CD4-positive, alpha-beta T cell treated with Interleukin-21 for 1 hour (primary cell): ENCODE measurements around the gene IDH3G.
A peak's percentile ranks its signal among the peaks of the same experiment; 100 is the strongest.
"Not testable (repeated sequence)": the region's sequence is repeated elsewhere in the genome, so short reads cannot be mapped to it uniquely, and the experiment has no call there.

Experiments used
- DNase-seq: peaks from one replicate; pipeline ENCODE4 v3.0.0-alpha.2; 2020

IDH3G gene

GRCh38 chrX:153771415-153772315 is 22.5 kb downstream of the IDH3G start:
- DNase-seq = no peak

- no peak for DNase-seq
Measured at GRCh38 chrX:153770601-153771414, 23.4 kb downstream of the IDH3G start.

DNA sequence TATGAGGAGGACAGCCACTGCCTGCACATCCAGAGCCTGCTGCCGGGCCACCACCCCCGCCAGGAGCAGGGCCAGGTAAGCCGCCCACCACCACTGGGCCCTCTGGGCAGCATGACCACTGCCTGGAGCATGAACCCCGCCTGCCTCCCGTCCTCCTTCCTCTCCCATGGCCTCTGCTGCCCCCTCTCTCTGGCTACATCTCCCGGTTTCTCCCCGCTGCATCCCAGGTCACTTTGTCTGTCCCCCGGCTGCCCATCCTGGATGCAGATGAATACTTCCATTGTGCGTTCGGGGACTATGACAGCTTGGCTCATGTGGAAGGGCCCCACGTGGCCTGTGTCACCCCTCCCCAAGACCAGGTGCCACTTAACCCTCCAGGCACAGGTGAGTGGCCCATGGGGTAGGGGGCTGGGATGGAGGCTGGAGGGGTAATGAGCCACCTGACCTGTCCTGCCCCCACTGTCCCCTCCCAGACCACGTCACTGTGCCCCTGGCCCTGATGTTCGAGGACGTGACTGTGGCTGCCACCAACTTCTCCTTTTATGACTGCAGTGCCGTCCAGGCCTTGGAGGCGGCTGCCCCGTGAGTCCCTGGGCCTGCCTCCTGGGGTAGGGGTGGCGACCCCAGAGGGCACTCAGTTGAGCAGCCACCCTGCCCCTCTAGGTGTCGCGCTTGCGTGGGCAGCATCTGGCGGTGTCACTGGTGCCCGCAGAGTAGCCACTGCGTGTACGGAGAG is 24.1 kb downstream of the IDH3G start:
- no peak for DNase-seq

DNA sequence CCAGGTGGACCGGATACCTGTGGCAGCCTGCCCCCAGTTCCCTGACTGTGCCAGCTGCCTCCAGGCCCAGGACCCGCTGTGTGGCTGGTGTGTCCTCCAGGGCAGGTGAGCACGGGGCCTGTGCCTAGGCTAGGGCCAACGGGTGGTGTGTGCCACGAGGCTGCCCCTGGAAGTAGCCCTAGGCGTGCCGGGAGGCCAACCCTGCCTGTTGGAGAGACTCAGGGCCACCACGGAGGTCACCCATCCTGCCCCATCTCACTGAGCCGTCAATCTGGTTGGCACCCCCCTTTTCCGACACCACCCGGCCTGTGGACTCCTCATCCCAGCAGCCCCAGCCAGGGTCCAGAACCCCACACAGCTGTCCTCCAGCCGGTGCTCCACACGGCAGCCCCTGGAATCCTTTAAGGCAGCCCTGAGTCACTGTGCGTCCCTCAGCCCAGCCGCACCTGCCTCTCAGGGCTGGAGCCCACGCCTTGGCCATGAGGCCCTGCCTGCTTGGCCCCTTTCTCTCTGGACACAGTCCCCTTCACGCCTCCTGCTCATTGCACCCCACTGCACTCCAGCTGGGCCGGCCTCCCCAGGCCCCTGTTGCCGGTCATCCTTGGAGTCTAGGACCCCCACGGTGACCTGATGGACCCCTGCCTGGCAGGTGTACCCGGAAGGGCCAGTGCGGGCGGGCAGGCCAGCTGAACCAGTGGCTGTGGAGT is 24.9 kb downstream of the IDH3G start:
- DNase-seq = no peak

- no peak for DNase-seq
Measured at GRCh38 chrX:153768311-153769157, 25.6 kb downstream of the IDH3G start.

DNA sequence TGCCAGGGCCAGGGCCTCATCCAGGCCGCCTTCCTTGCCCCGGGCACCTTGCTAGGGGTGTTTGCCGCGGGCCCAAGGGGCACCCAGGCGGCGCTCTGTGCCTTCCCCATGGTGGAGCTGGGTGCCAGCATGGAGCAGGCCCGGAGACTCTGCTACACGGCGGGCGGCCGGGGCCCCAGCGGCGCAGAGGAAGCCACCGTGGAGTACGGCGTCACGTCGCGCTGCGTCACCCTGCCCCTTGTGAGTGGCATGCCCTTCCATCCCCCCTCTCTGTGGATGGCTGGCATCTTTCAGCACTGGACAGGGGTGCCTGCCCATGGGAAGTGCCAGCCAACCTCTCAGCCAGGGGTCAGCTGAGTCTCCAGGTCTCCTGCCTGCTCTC is 26.5 kb downstream of the IDH3G start:
- no peak for DNase-seq

DNA sequence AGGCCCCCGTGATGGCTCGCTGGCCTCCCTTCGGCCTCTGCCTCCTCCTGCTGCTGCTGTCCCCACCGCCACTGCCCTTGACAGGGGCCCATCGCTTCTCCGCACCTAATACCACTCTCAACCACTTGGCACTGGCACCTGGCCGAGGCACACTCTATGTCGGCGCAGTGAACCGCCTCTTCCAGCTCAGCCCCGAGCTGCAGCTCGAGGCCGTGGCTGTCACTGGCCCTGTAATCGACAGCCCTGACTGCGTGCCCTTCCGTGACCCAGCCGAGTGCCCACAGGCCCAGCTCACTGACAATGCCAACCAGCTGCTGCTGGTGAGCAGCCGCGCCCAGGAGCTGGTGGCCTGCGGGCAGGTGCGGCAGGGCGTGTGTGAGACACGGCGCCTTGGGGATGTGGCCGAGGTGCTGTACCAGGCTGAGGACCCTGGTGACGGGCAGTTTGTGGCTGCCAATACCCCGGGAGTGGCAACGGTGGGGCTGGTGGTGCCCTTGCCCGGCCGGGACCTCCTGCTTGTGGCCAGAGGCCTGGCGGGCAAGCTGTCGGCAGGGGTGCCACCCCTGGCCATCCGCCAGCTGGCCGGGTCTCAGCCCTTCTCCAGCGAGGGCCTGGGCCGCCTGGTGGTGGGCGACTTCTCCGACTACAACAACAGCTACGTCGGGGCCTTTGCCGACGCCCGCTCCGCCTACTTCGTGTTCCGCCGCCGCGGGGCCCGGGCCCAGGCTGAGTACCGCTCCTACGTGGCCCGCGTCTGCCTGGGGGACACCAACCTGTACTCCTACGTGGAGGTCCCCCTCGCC is 27.1 kb downstream of the IDH3G start:
- no peak for DNase-seq

- DNase-seq = no peak
Measured at GRCh38 chrX:153766098-153766817, 27.9 kb downstream of the IDH3G start.

- DNase-seq = no peak
Measured at GRCh38 chrX:153765138-153766079, 28.8 kb downstream of the IDH3G start.

DNA sequence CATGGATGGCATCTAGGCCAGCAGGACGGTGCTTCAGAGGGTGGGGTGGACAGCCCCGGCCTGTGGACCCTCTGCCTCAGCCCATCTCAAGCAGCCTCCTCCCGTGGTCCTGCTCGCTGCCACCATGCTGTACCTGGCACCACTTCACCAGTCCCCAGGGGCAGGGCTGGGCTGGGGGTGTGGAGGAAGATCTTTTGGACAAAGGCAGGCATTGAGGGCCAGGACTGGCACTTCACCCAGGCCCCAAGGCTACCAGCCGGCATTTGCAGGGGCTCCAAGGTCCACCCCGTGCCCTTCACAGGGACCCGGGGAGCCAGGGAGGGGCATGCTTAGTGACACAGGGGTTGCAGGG is 29.4 kb downstream of the IDH3G start:
- DNase-seq = no peak

DNA sequence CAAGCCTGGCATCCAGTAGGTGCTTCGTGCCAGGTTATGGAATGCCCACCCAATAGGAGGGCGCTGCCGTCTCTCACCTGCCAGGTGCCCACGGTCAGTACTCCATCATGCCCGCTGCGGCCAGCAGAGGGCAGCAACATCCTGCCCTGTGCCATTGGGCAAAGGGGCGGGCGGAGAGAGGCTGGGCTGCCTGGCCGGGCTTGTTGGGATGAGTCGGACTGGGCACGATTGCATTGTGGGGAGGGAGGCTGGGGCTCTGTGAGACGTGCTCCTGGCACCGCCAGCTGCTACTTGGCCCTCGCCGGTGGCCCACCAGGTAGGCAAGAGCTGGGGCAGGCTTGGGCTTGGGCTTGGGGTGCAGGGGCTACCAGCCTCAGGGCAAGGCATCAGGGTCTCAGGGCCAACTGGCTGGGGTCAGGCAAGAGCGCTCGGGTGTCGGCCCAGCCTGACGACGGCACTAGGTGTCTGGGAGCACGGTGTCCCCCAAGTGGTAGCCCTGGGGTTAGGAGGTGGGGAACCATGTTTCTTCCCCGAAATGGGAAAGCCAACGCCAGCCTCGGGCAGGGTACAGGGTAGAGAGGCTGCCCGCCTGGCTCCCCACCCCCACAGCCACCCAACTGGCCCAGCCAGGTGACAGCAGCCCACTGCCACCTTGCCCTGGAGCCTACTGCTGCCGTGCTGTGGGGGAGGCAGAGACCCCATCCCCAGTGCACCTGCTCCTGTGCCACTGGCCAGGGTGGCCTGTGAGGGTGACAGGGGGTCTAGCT is 30.0 kb downstream of the IDH3G start, which contains the start of gene PLXNB3:
PLXNB3 (plus strand) TSS at position 261 of the 767 bp plus-strand sequence. CDS start 1,287 bp downstream, outside the sequence.
- peak; percentile 76 for DNase-seq

- no peak for DNase-seq
Measured at GRCh38 chrX:153763298-153763932, 30.8 kb downstream of the IDH3G start.

- DNase-seq = no peak
Measured at GRCh38 chrX:153762626-153763173, 31.5 kb downstream of the IDH3G start.

DNA sequence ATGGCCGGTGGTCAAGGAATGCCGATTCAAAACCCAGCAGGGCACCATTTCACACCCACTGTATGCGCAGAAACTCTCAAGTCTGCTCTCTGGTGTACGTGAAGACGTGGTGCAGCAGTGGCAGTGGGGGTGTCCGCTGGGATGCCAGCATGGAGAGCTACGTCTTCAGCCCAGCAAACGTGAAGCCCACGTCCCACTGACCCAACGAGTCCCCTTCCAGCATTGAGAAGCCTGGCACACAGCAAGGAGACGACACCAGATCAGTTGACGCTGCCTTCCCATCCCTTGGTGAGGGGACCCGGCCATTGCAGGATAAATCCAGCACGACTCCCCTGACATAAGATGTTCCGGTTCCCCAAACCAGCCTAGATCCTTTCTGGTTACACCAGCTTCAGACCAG is 32.3 kb downstream of the IDH3G start:
- DNase-seq = no peak

DNA sequence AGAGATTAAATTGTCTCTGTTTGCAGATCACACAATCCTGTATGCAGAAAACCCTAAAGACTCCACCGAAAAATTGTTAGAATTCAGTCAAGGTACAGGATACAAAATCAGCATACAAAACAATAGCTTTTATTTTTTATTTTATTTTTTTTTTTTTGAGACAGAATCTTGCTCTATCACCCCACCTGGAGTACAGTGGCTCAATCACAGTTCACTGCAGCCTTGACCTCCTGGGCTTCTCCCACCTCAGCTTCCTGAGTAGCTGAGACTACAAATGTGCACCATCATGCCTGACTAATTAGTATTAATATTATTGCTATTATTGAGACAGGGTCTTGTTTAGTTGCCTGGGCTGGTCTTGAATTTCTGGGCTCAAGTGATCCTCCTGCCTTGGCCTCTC is 39.0 kb downstream of the IDH3G start:
- DNase-seq = no peak

DNA sequence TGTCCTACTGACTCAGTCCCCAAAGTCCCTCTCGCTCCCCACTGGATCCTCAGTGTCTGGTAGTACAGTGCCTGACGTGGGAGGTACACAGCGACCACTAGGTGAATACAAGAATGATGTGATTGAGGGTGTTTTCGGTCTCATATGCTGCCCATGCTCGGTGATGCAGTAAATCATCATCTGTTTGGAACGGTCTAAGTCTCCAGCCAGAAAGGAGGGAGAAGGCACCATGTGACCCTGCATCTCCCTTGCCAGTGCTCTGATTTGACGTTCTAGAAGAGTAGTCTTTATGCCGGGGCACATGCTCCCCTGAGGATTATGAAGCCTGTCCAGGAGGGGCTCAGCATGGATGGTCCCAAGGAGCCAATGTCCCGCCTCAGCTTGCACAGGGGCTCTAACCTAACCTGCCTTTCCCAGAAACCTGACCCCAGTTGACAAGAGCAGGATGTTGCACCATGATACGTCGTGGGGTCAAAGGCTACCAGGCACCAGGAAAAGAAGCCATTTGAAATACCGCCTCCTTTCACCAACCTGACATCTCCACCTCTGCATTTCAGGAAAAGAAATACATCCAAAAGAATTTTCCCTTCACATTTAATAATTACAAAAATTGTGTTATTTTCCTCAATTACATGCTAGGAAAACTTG is 43.9 kb downstream of the IDH3G start:
- no peak for DNase-seq

DNA sequence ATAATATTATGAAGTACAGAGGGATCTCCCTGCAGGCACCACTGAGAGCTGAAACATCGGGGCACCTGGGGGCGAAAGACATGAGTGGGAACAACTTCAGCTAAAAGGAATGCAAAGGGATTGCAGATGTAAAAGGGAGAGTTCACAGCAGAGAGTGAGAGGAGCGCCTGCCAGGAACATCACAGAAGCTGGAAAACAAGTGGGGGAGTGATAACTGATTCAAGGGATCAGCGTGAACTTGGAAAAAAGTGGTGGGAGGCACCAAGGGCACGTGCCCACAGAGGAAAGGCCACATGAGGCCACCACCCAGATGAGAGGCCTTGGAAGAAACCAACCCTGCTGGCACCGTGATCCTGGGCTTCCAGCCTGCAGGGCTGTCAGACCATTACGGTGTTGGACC is 45.2 kb downstream of the IDH3G start:
- not testable (repeated sequence) for DNase-seq
